ENCODE measurements around the gene ATP6V0D1. TPM values are rescaled to one million over a fixed set of nuclear protein-coding genes. Genes with fewer than 3 reads are reported as not detected.
"Not testable (repeated sequence)": the region's sequence is repeated elsewhere in the genome, so short reads cannot be mapped to it uniquely, and the experiment has no call there.

The ATP6V0D1 gene
- total RNA-seq, 2 experiments from 2014 or later, result 33.0 to 33.6 TPM

DNA sequence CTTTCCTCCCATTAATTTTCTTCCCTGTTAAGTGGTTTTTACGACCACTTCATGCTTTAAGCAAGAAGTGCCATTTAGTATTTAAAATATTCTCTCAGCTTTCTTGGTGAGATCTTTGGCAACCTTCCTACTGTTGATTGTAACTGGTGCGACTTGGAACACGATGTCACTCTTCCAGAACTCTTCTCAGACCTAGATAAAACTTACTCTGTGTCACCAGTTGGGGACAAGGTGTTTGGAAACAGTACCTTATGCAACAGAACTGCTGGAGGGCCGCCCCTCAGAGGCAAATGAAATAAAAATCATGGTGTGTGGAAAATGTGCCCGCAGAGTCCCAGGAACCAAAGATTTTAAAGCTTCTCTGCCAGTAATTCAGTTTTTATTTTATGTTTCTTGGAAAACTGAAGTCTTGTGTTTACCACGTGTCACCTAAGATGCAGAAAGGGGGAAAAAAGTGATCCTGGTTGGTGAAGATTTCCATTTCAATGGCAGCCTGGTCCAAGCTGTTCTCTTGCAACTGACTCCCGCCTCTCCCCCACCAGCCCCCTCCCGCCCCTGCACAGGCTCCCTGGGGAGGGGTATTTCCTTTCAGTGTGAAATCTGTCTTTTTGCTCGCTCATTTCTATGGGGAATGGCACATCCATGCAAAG is 57.2 kb downstream of the ATP6V0D1 start:
- no peaks in the 10 kb centered on the region for H3K4me1 Mint-ChIP-seq
- H3K27ac Mint-ChIP-seq, result no peak overlapping the region
- H3K9me3 Mint-ChIP-seq, result no peaks in the 10 kb centered on the region
- H3K4me3 Mint-ChIP-seq, result no peak overlapping the region
- no peaks in the 10 kb centered on the region for H3K36me3 Mint-ChIP-seq
- H3K27me3 Mint-ChIP-seq, result peaks cover 25% of the 10 kb centered on the region
- DNase-seq, result no peak

DNA sequence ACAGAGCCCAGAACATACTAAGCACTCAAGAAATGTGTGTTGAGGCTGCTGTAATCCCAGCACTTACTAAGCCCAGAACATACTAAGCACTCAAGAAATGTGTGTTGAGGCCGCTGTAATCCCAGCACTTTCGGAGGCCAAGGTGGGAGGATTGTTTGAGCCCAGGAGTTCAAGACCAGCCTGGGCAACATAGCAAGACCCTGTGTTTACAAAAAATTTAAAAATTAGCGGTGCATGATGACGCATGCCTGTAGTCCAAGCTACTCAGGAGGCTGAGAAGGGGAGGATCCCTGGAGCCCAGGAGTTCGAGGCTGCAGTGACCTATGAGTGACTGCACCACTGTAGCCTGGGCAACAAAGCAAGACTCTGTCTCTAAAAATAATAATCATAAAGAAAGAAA is 57.9 kb downstream of the ATP6V0D1 start:
- Mint-ChIP-seq H3K4me3 (no peak overlapping the region), H3K9me3 (no peaks in the 10 kb centered on the region), H3K27me3 (peaks cover 21% of the 10 kb centered on the region), H3K4me1 (no peaks in the 10 kb centered on the region), H3K36me3 (no peaks in the 10 kb centered on the region), H3K27ac (no peak overlapping the region)
- DNase-seq, result no peak

DNA sequence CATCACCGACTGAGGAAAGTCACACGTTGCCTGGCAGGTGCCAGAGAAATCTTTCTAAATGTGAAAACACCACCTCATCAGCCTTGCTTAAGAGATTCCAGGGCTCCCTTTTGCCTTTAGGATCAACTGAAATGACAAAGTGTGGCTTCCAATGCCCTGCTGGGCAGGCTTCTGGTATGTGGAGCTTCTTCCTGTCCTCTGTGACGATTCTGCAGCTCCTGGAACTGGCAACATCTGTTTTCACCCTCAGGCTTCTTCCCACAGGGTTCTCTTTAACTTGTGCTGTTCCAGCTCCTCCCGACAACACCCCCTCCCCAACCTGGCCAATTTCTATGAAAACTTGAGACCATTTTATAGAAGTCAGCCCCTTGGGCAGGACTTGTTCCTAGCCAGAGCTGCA is 59.9 kb downstream of the ATP6V0D1 start:
- H3K36me3 Mint-ChIP-seq, result no peaks in the 10 kb centered on the region
- peaks cover 3% of the 10 kb centered on the region for H3K4me1 Mint-ChIP-seq
- DNase-seq, result no peak
- no peak overlapping the region for H3K27ac Mint-ChIP-seq
- H3K4me3 Mint-ChIP-seq, result no peak overlapping the region
- peaks cover 27% of the 10 kb centered on the region for H3K27me3 Mint-ChIP-seq
- H3K9me3 Mint-ChIP-seq, result no peaks in the 10 kb centered on the region

DNA sequence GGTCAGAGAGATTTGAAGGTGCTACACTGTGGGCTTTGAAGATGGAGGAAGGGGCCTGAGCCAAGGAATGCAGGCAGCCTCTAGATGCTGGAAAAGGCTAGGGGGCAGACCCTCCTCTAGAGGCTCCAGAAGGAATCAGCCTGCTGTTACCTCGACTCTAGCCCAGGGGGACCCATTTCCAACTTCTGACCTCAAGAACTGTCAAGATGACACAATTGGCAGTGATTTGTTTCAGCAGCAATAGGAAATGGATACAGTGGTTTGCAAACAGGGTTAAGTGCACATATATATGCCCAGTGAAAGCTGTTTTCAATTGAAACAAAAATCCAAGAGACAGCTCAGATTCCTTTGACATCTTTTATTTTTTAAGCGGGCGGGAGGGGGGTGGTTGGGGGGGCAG is 61.0 kb downstream of the ATP6V0D1 start:
- peaks cover 28% of the 10 kb centered on the region for H3K27me3 Mint-ChIP-seq
- no peaks in the 10 kb centered on the region for H3K36me3 Mint-ChIP-seq
- H3K27ac Mint-ChIP-seq, result no peak overlapping the region
- H3K9me3 Mint-ChIP-seq, result no peaks in the 10 kb centered on the region
- H3K4me3 Mint-ChIP-seq, result no peak overlapping the region
- no peak for DNase-seq
- H3K4me1 Mint-ChIP-seq, result peaks cover 5% of the 10 kb centered on the region

DNA sequence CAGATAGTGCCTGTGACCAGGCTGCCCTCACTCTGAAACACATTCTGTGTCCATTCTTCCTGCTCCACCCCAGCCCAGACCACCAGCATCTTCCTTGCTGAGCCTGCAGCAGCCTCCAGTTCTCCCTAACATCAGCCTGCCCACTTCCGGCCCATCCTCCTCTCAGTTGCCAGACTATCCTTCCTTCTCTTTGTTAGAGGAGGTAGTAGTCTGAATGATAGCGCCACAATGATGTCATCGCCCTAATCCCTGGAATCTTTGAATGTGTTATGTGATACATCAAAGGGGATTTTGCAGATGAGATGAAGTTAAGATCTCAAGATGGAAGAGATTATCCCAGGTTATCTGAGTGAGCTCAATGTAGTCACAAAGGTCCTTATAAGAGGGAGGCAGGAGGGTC is 61.5 kb downstream of the ATP6V0D1 start:
- H3K27me3 Mint-ChIP-seq, result peaks cover 27% of the 10 kb centered on the region
- DNase-seq, result no peak
- H3K4me3 Mint-ChIP-seq, result no peak overlapping the region
- no peaks in the 10 kb centered on the region for H3K36me3 Mint-ChIP-seq
- H3K27ac Mint-ChIP-seq, result no peak overlapping the region
- H3K9me3 Mint-ChIP-seq, result no peaks in the 10 kb centered on the region
- peaks cover 5% of the 10 kb centered on the region for H3K4me1 Mint-ChIP-seq

DNA sequence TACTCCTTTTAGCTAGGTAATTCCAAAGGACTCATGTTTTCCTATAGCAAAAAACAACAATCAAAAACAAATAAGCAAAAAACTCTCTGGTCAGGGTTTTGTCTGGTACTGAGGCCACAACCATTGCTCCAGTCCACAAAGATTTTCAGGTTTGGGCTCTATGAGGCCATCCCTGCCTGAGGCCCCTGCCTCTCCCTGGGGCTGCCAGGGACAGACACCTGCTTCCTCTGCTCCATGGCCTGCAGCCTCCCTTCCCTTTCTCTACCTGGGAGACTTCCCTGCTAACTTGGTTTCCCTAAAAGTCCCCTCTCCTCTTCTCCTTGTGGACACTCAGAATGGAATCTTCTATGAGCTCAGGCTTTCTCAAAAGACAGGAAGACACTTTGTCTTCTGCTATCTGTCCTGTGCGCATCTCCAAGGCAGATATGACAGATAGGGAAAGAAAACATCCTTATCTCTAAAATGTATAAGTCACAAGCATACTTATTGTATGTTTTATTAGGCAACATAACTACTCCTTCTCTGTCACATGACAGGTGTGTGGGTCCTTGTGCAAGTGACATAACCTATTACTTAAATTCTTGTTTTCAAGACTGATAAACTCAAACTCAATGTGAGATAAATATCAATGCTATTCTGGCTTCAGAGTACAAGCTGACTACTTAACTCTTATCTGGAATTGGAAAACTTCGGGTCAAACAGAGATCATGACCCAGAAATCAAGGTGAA is 63.5 kb downstream of the ATP6V0D1 start:
- H3K27ac Mint-ChIP-seq, result no peak overlapping the region

GRCh38 chr16:67415872-67416793 is 64.8 kb downstream of the ATP6V0D1 start, which contains the start of gene ZDHHC1:
Gene ZDHHC1 (minus strand): TSS chr16:67416477. CDS start chr16:67407775, 8,702 bp downstream.
- no peaks in the 10 kb centered on the region for H3K9me3 Mint-ChIP-seq
- H3K4me1 Mint-ChIP-seq, result peaks cover 5% of the 10 kb centered on the region
- peaks cover 27% of the 10 kb centered on the region for H3K27me3 Mint-ChIP-seq
- DNase-seq, result peak; percentile 74
- peak within 1 kb of the TSS; percentile 72 for H3K4me3 Mint-ChIP-seq
- no peak within 1 kb of the TSS for H3K27ac Mint-ChIP-seq
- no peaks in the 10 kb centered on the region for H3K36me3 Mint-ChIP-seq

More for the DNA sequence above, 63.5 kb downstream of the ATP6V0D1 start:
- Mint-ChIP-seq H3K36me3 (no peaks in the 10 kb centered on the region), H3K9me3 (no peaks in the 10 kb centered on the region), H3K27me3 (peaks cover 27% of the 10 kb centered on the region), H3K4me3 (peak overlapping the region; percentile 72), H3K4me1 (peaks cover 5% of the 10 kb centered on the region)
- DNase-seq, result no peak

- not testable (repeated sequence) for H3K36me3 Mint-ChIP-seq, H3K9me3 Mint-ChIP-seq, H3K27ac Mint-ChIP-seq, DNase-seq, H3K4me1 Mint-ChIP-seq
- Mint-ChIP-seq H3K27me3 (peaks cover 27% of the 10 kb centered on the region), H3K4me3 (peak overlapping the region; percentile 67)
Measured at GRCh38 chr16:67415421-67415820, 65.5 kb downstream of the ATP6V0D1 start.

DNA sequence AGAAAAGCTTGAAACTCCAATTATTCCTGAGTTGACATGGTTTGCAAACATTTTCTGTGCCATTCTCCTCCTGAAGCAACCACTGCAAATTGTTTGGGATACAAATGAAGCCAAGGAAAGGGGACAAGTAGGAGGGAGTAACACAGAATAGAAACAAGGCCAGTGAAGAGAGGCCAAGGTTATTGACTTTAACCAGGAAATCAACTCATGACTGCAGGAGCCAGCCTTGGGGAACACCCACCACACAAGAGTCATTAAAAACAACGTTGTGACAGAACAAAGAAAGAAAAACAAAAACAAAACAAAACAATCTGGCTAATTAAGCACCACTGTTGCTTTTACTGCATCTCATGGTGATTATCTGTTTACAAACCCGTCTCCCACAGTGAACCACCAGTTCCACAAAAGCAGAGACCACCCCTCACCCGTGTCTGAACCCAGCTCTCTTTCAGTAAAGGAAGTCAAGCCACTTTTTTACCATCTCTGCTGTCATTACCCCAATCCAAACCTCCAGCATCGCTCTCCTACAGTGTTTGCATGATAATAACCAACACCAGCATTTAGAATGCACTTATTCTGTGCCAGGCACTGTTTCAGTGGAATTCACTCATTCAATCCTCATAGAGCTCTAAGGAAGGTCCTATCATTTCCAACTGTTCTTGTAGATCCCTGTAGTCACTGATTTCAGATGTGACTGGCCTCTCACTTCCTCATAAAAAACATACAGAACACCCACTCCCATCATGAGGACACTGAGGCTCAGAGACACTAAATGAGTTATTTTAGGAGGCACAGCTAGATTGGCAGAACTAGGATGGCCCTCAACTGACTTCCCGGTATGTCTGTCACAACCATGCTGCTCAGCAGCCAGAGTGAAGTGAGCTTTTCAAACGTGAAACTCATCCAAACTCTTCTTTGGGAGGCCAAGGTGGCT is 66.7 kb downstream of the ATP6V0D1 start:
- Mint-ChIP-seq H3K27ac (no peak overlapping the region), H3K36me3 (no peaks in the 10 kb centered on the region), H3K9me3 (no peaks in the 10 kb centered on the region), H3K27me3 (peaks cover 21% of the 10 kb centered on the region), H3K4me1 (peaks cover 5% of the 10 kb centered on the region), H3K4me3 (no peak overlapping the region)
- DNase-seq, result no peak

- H3K4me3 Mint-ChIP-seq, result no peak overlapping the region
- peaks cover 5% of the 10 kb centered on the region for H3K4me1 Mint-ChIP-seq
- no peak for DNase-seq
- no peaks in the 10 kb centered on the region for H3K9me3 Mint-ChIP-seq
- H3K27me3 Mint-ChIP-seq, result peaks cover 14% of the 10 kb centered on the region
- H3K27ac Mint-ChIP-seq, result no peak overlapping the region
- no peaks in the 10 kb centered on the region for H3K36me3 Mint-ChIP-seq
Measured at GRCh38 chr16:67412294-67412693, 68.7 kb downstream of the ATP6V0D1 start.

DNA sequence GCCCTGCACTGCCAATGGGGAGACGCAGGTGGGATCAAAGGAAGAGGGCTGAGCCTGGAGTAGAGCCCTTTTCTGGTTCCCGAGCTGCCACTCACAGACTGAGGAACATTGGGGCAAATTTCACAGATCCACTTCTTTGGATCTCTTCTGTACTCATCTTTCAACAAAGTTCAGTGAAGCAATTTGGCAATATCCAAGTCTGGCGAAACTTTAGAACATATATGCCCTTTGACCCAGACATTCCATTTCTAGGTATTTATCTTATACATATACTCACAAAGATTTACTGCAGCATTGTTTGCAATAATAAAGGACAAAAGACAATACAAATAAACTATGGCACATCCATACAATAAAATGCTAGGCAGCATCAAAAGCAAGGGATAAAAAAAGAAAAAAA is 69.6 kb downstream of the ATP6V0D1 start:
- Mint-ChIP-seq H3K4me3 (no peak overlapping the region), H3K9me3 (no peaks in the 10 kb centered on the region), H3K36me3 (no peaks in the 10 kb centered on the region), H3K4me1 (peaks cover 2% of the 10 kb centered on the region), H3K27me3 (peaks cover 5% of the 10 kb centered on the region), H3K27ac (no peak overlapping the region)
- no peak for DNase-seq

DNA sequence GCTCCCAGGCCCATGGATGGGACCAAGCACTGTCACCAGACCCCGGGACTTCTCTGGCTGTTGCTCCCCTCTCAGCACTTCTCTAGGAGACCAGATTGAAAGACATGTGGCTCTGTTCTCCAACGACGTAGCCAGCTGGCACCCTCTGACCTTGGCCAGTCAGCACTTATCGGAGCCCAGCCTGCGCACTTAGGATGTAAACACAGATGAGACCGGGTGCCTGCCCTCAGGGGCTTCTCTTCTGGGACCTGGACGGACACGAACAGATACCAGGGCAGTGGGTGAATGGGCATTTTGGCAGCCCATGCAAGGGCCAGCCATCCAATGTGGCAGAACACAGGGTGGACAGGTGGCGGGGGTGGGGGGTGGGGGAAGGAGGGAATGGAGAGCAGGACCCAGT is 71.3 kb downstream of the ATP6V0D1 start:
- no peak overlapping the region for H3K27ac Mint-ChIP-seq
- DNase-seq, result no peak
- no peaks in the 10 kb centered on the region for H3K36me3 Mint-ChIP-seq
- no peaks in the 10 kb centered on the region for H3K27me3 Mint-ChIP-seq
- no peaks in the 10 kb centered on the region for H3K9me3 Mint-ChIP-seq
- H3K4me1 Mint-ChIP-seq, result no peaks in the 10 kb centered on the region
- H3K4me3 Mint-ChIP-seq, result no peak overlapping the region

GRCh38 chr16:67407788-67408452 is 73.0 kb downstream of the ATP6V0D1 start:
- no peak overlapping the region for H3K27ac Mint-ChIP-seq
- no peaks in the 10 kb centered on the region for H3K27me3 Mint-ChIP-seq
- H3K36me3 Mint-ChIP-seq, result no peaks in the 10 kb centered on the region
- no peak for DNase-seq
- H3K4me1 Mint-ChIP-seq, result no peaks in the 10 kb centered on the region
- H3K4me3 Mint-ChIP-seq, result no peak overlapping the region
- no peaks in the 10 kb centered on the region for H3K9me3 Mint-ChIP-seq
